ENCODE results near the gene TNFRSF4.

DNA sequence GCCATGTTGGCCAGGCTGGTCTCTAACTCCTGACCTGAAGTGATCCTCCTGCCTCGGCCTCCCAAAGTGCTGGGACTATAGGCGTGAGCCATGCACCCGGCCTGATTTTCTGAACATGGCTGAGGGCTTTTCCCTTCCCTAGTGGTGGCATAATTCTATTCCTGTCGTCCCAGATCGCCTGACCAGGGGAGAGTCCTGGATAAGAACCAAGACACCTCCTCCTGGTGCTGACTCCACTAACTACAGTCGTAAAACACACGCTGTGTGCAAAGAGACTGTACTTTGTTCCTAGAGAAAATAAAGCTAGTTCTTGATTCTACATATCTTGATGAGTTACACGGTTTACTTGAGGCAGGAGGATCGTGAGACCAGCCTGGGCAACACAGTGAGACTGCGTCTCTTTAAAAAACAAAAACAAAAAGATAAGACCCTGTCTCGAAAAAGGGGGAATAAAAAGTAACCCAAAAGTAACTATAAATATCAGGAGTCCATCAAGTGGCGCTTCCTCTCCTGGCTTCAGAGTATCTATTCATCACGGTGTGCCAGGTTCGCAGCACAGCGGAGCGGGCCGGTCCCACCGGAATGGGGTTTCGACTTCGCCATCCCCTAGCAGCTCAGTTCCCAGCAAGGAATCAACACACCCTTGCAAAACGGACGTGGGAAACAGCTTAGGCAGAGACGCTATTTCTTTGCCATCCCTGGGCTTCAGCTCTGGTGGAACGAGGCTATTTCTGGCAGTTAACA, 16.9 kb upstream of the TNFRSF4 start:
- TF ChIP-seq CTCF (IDR thresholded peaks at IDR 0.05; ENCODE audit: borderline replicate concordance, extremely low read depth, low read length, poor library complexity, severe bottlenecking) (peak; percentile 20), EZH2 (IDR thresholded peaks at IDR 0.05; ENCODE audit: borderline replicate concordance, low read depth, low read length, severe bottlenecking) (no peak)

All from DND-41 (cell line).